ENCODE measurements around the gene PAQR7. TPM values are rescaled to one million over a fixed set of nuclear protein-coding genes. Genes with fewer than 3 reads are reported as not detected.

PAQR7 gene
- polyA plus RNA-seq, 1 donor from 2014 or later: 4.1 TPM

- H3K79me2 ChIP-seq (replicated peaks; ENCODE audit: insufficient read depth, low read length): peaks cover 5% of the 10 kb centered on the region
- H3K4me2 ChIP-seq (ENCODE audit: low read length): no peak overlapping the region
- H3K9ac ChIP-seq (ENCODE audit: low read length): no peak overlapping the region
- H3K27ac ChIP-seq (ENCODE audit: low read length): no peak overlapping the region
- TF ChIP-seq POLR2AphosphoS5 (IDR thresholded peaks at IDR 0.05): no peak
- no peak for TF ChIP-seq RAD21 (conservative IDR thresholded peaks at IDR 0.05)
- TF ChIP-seq TAF1 (IDR thresholded peaks at IDR 0.05; ENCODE audit: low read depth): no peak
- TF ChIP-seq, protein P1, sequence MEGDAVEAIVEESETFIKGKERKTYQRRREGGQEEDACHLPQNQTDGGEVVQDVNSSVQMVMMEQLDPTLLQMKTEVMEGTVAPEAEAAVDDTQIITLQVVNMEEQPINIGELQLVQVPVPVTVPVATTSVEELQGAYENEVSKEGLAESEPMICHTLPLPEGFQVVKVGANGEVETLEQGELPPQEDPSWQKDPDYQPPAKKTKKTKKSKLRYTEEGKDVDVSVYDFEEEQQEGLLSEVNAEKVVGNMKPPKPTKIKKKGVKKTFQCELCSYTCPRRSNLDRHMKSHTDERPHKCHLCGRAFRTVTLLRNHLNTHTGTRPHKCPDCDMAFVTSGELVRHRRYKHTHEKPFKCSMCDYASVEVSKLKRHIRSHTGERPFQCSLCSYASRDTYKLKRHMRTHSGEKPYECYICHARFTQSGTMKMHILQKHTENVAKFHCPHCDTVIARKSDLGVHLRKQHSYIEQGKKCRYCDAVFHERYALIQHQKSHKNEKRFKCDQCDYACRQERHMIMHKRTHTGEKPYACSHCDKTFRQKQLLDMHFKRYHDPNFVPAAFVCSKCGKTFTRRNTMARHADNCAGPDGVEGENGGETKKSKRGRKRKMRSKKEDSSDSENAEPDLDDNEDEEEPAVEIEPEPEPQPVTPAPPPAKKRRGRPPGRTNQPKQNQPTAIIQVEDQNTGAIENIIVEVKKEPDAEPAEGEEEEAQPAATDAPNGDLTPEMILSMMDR (IDR thresholded peaks at IDR 0.05; ENCODE audit: poor library complexity, severe bottlenecking): no peak
- no peak for TF ChIP-seq MXI1 (conservative IDR thresholded peaks at IDR 0.05; ENCODE audit: poor library complexity, severe bottlenecking)
- no peak for TF ChIP-seq SMC3 (conservative IDR thresholded peaks at IDR 0.05; ENCODE audit: poor library complexity)
- TF ChIP-seq EZH2 (IDR thresholded peaks at IDR 0.05; ENCODE audit: borderline replicate concordance, insufficient read depth, low read length, poor library complexity, severe bottlenecking): no peak
- no peak for TF ChIP-seq REST (IDR thresholded peaks at IDR 0.05; ENCODE audit: borderline replicate concordance)
- no peak for TF ChIP-seq EP300 (conservative IDR thresholded peaks at IDR 0.05; ENCODE audit: poor library complexity, severe bottlenecking)
- no peaks in the 10 kb centered on the region for H3K27me3 ChIP-seq (ENCODE audit: insufficient read depth, low read depth, low read length)
- no peak overlapping the region for H2AFZ ChIP-seq (ENCODE audit: low read depth, low read length)
- no peaks in the 10 kb centered on the region for H3K9me3 ChIP-seq (ENCODE audit: low read length)
- H3F3A ChIP-seq (ENCODE audit: insufficient read depth, low read length, poor library complexity, severe bottlenecking): no peaks in the 10 kb centered on the region
- H3K4me3 ChIP-seq (ENCODE audit: low read length): no peak overlapping the region
- H3K36me3 ChIP-seq (ENCODE audit: insufficient read depth, low read length): peaks cover 14% of the 10 kb centered on the region
- H4K20me1 ChIP-seq (ENCODE audit: insufficient read depth): peaks cover 3% of the 10 kb centered on the region
- no peaks in the 10 kb centered on the region for H3K9me2 ChIP-seq (ENCODE audit: insufficient read depth, low read length)
Measured at GRCh38 chr1:25889470-25889869, 14.0 kb upstream of the PAQR7 start.

DNA sequence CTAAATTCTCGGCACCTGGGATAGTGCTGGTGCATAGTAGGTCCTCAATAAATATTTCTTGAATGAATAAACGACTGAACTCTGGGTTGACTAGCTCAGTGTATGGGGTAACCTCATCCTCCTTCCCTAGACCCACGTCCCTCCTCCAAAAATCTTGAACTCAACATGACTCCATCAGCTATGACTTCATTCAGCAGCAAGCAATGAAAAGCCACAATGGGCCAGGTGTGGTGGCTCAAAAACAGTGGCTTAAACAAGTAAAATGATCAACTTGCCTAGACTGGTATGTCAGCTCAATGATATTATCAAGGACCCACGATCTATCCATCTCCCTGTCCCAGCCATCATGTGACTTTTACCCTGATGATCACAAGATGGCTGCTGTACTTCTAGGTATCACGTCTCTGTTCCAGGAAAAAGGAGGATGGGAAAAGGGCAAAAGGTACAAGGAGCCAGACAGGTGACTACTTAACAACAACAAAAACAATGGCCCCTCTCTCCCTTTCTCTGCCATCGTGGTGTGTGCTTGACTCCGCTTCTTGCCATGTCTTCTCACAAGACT lies 13.0 kb upstream of the PAQR7 start:
- Histone ChIP-seq H3K27me3 (ENCODE audit: insufficient read depth, low read depth, low read length) (no peaks in the 10 kb centered on the region), H3K9me3 (ENCODE audit: low read length) (no peaks in the 10 kb centered on the region), H3K79me2 (replicated peaks; ENCODE audit: insufficient read depth, low read length) (no peaks in the 10 kb centered on the region), H3K9ac (ENCODE audit: low read length) (no peak overlapping the region), H3K4me3 (ENCODE audit: low read length) (no peak overlapping the region), H2AFZ (ENCODE audit: low read depth, low read length) (no peak overlapping the region), H3F3A (ENCODE audit: insufficient read depth, low read length, poor library complexity, severe bottlenecking) (no peaks in the 10 kb centered on the region), H4K20me1 (ENCODE audit: insufficient read depth) (peaks cover 6% of the 10 kb centered on the region), H3K36me3 (ENCODE audit: insufficient read depth, low read length) (peaks cover 14% of the 10 kb centered on the region), H3K9me2 (ENCODE audit: insufficient read depth, low read length) (no peaks in the 10 kb centered on the region), H3K27ac (ENCODE audit: low read length) (no peak overlapping the region), H3K4me2 (ENCODE audit: low read length) (no peak overlapping the region)
- TF ChIP-seq REST (IDR thresholded peaks at IDR 0.05; ENCODE audit: borderline replicate concordance): no peak
- no peak for TF ChIP-seq TAF1 (IDR thresholded peaks at IDR 0.05; ENCODE audit: low read depth)
- TF ChIP-seq EZH2 (IDR thresholded peaks at IDR 0.05; ENCODE audit: borderline replicate concordance, insufficient read depth, low read length, poor library complexity, severe bottlenecking): no peak
- TF ChIP-seq, protein P1 (IDR thresholded peaks at IDR 0.05; ENCODE audit: poor library complexity, severe bottlenecking): no peak
- TF ChIP-seq SMC3 (conservative IDR thresholded peaks at IDR 0.05; ENCODE audit: poor library complexity): no peak
- no peak for TF ChIP-seq EP300 (conservative IDR thresholded peaks at IDR 0.05; ENCODE audit: poor library complexity, severe bottlenecking)
- no peak for TF ChIP-seq RAD21 (conservative IDR thresholded peaks at IDR 0.05)
- no peak for TF ChIP-seq MXI1 (conservative IDR thresholded peaks at IDR 0.05; ENCODE audit: poor library complexity, severe bottlenecking)
- no peak for TF ChIP-seq POLR2AphosphoS5 (IDR thresholded peaks at IDR 0.05)
